A549 (cell line): ENCODE measurements around the gene SUGP2. TPM values are rescaled to one million over a fixed set of nuclear protein-coding genes. Genes with fewer than 3 reads are reported as not detected.

Experiments
- ATAC-seq, 2 experiments: fragments of 200-7000 bp in 1 of 2; fragments of >200 bp in 1 of 2; cut with Nextera tagmentation in 1 of 2; cut with Tn5 transposase in 1 of 2; 3 replicates each; pipeline versions ENCODE4 v1.8.0 to v1.9.1; 2018 to 2020; ENCODE audit warnings: mild to moderate bottlenecking in 1 of 2, moderate library complexity in 1 of 2
- CTCF ChIA-PET: fragments of 300-600 bp; sonication (Branson Sonifier 250); formaldehyde crosslinking; extraction: SDS; loops from one replicate; lab custom pipeline; 2021; ENCODE audit warnings: antibody characterized with exemption, inconsistent platforms; lab: Yijun Ruan, JAX
- POLR2A ChIA-PET: fragments of 350-600 bp; formaldehyde crosslinking; extraction: SDS; loops from one replicate; lab custom pipeline; 2021; ENCODE audit warnings: antibody characterized with exemption, inconsistent platforms; lab: Yijun Ruan, JAX
- DNase-seq, 2 experiments: peaks; one replicate each; pipeline versions ENCODE4 v3.0.0 to v3.0.0-alpha.2; 2011 to 2016; ENCODE audit warnings: low read depth in 1 of 2, low spot score in 1 of 2
- FAIRE-seq: peaks from 2 replicates; lab custom pipeline; 2011; peaks lifted over from hg19 to GRCh38; lab: Jason Lieb, UNC
- H3K27ac ChIP-seq, 2 experiments: fragments of >200 bp; sonication (Bioruptor Twin); formaldehyde crosslinking; 3 replicates each; pipeline ENCODE4 v1.5.1; 2016 to 2017
- H3K4me1 ChIP-seq: fragments of >200 bp; sonication (Bioruptor Twin); formaldehyde crosslinking; 3 replicates; pipeline ENCODE4 v1.6.1; 2016
- H3K4me2 ChIP-seq: fragments of >200 bp; sonication (Bioruptor Twin); formaldehyde crosslinking; 3 replicates; pipeline ENCODE4 v1.6.1; 2016
- H3K4me3 ChIP-seq: fragments of >200 bp; sonication (Bioruptor Twin); formaldehyde crosslinking; 3 replicates; pipeline ENCODE4 v1.5.1; 2016
- H3K9me3 ChIP-seq: fragments of >200 bp; sonication (Bioruptor Twin); formaldehyde crosslinking; 3 replicates; pipeline ENCODE4 v1.6.1; 2016
- BHLHE40 ChIP-seq: IDR thresholded peaks from 2 replicates; pipeline ENCODE4 v1.6.1; 2012; ENCODE audit warnings: low read depth, low read length, inconsistent platforms
- CBX2 ChIP-seq: fragments of 200-600 bp; sonication (generic); IDR thresholded peaks from 2 replicates; pipeline ENCODE4 v1.6.1; 2016; ENCODE audit warnings: low read depth, mild to moderate bottlenecking, borderline replicate concordance
- CBX8 ChIP-seq: fragments of 200-600 bp; sonication (generic); IDR thresholded peaks from 2 replicates; pipeline ENCODE4 v1.6.1; 2016
- CEBPB ChIP-seq, 2 experiments: fragments of >200 bp in 1 of 2; sonication (Bioruptor Twin) in 1 of 2; formaldehyde crosslinking in 1 of 2; IDR thresholded peaks; 2 replicates each; pipeline ENCODE4 v1.6.1; 2012 to 2016
- CHD2 ChIP-seq: fragments of 150-350 bp; IDR thresholded peaks from 2 replicates; pipeline ENCODE4 v1.6.1; 2014; ENCODE audit warnings: low read length; ENCODE audit not compliant: partially characterized antibody
- CHD4 ChIP-seq: fragments of 200-600 bp; sonication (generic); IDR thresholded peaks from 2 replicates; pipeline ENCODE4 v1.6.1; 2016; ENCODE audit warnings: antibody characterized with exemption, mild to moderate bottlenecking, borderline replicate concordance
- EHF ChIP-seq: fragments of 250-450 bp; sonication (Bioruptor Pico); IDR thresholded peaks from 2 replicates; pipeline ENCODE4 v1.5.0; 2020; ENCODE audit warnings: mild to moderate bottlenecking
- FOSB ChIP-seq: fragments of 250-450 bp; sonication (Bioruptor Pico); IDR thresholded peaks from 2 replicates; pipeline ENCODE4 v1.5.0; 2020; ENCODE audit warnings: mild to moderate bottlenecking, moderate library complexity
- FOSL2 ChIP-seq, 2 experiments: fragments of 450-650 bp in 1 of 2; fragments of >200 bp in 1 of 2; sonication (Bioruptor Twin) in 1 of 2; formaldehyde crosslinking; IDR thresholded peaks; 2 replicates each; pipeline versions ENCODE4 v1.5.0 to v1.6.1; 2016 to 2020; ENCODE audit warnings: mild to moderate bottlenecking in 1 of 2, moderate library complexity in 1 of 2
- GATA3 ChIP-seq: IDR thresholded peaks from 2 replicates; pipeline ENCODE4 v1.6.1; 2012; ENCODE audit warnings: borderline replicate concordance
- HEYL ChIP-seq: fragments of 250-450 bp; sonication (Bioruptor Pico); IDR thresholded peaks from 2 replicates; pipeline ENCODE4 v1.8.0; 2021; ENCODE audit warnings: mild to moderate bottlenecking, moderate library complexity
- HOXB13 ChIP-seq: fragments of 250-450 bp; sonication (Bioruptor Pico); IDR thresholded peaks from 2 replicates; pipeline ENCODE4 v1.5.0; 2020; ENCODE audit warnings: low read depth, mild to moderate bottlenecking, moderate library complexity
- HOXB5 ChIP-seq: fragments of 250-450 bp; sonication (Bioruptor Pico); IDR thresholded peaks from 2 replicates; pipeline ENCODE4 v1.5.0; 2020; ENCODE audit warnings: mild to moderate bottlenecking, moderate library complexity
- JUN ChIP-seq, 2 experiments: fragments of >200 bp; sonication (Bioruptor Twin); formaldehyde crosslinking; IDR thresholded peaks; 2 replicates in 1 of 2; 3 replicates in 1 of 2; pipeline ENCODE4 v1.6.1; 2016 to 2017
- MAFK ChIP-seq: fragments of 450-650 bp; IDR thresholded peaks from 2 replicates; pipeline ENCODE4 v1.6.1; 2014; ENCODE audit not compliant: partially characterized antibody
- MAZ ChIP-seq: fragments of 150-350 bp; IDR thresholded peaks from 2 replicates; pipeline ENCODE4 v1.6.1; 2014; ENCODE audit warnings: antibody characterized with exemption, low read depth, low read length, borderline replicate concordance
- NPAS2 ChIP-seq: fragments of 250-450 bp; sonication (Bioruptor Pico); IDR thresholded peaks from 2 replicates; pipeline ENCODE4 v1.8.0; 2022; ENCODE audit warnings: mild to moderate bottlenecking, moderate library complexity, borderline replicate concordance
- NR3C1 ChIP-seq: fragments of >200 bp; sonication (Bioruptor Twin); formaldehyde crosslinking; IDR thresholded peaks from 3 replicates; pipeline ENCODE4 v1.6.1; 2017
- RARB ChIP-seq: fragments of 250-450 bp; sonication (Bioruptor Pico); IDR thresholded peaks from 2 replicates; pipeline ENCODE4 v1.8.0; 2021; ENCODE audit warnings: mild to moderate bottlenecking, moderate library complexity
- RCOR1 ChIP-seq: fragments of 150-350 bp; IDR thresholded peaks from 2 replicates; pipeline ENCODE4 v1.6.1; 2014; ENCODE audit warnings: antibody characterized with exemption, low read length, low read depth
- RFX5 ChIP-seq: fragments of 450-650 bp; IDR thresholded peaks from 2 replicates; pipeline ENCODE4 v1.7.1; 2014; ENCODE audit warnings: antibody characterized with exemption, mild to moderate bottlenecking, moderate library complexity
- SMC3 ChIP-seq: fragments of >200 bp; sonication (Bioruptor Twin); formaldehyde crosslinking; IDR thresholded peaks from 3 replicates; pipeline ENCODE4 v1.6.1; 2018; ENCODE audit warnings: inconsistent platforms
- TFCP2L1 ChIP-seq: fragments of 250-450 bp; sonication (Bioruptor Pico); IDR thresholded peaks from 2 replicates; pipeline ENCODE4 v1.5.0; 2021; ENCODE audit warnings: mild to moderate bottlenecking
- TP53 ChIP-seq: fragments of 250-450 bp; sonication (Bioruptor Pico); IDR thresholded peaks from 2 replicates; pipeline ENCODE4 v1.5.0; 2021; ENCODE audit warnings: mild to moderate bottlenecking, moderate library complexity
- ZFP36 ChIP-seq: fragments of 450-650 bp; IDR thresholded peaks from 2 replicates; pipeline ENCODE4 v1.6.1; 2014; ENCODE audit warnings: borderline replicate concordance; ENCODE audit not compliant: partially characterized antibody
- ZNF302 ChIP-seq: fragments of 250-450 bp; sonication (Bioruptor Pico); IDR thresholded peaks from 2 replicates; pipeline ENCODE4 v1.9.0; 2021; ENCODE audit warnings: inconsistent platforms, mild to moderate bottlenecking, moderate library complexity
- WGBS: methylation state at CpG from one replicate; pipeline ENCODE4 v1.1.6; 2017; ENCODE audit errors: missing lambda C conversion rate; 5-methylcytosine and 5-hydroxymethylcytosine counted together
- polyA plus RNA-seq, 4 experiments: library from polyadenylated mRNA; depleted of rRNA in 3 of 4; stranded (reverse); fragments of >200 nt; fragmentation: RNase III in 1 of 4; extraction: RNeasy Plus Mini Kit Qiagen cat#74134 plus additional on column Dnase treatment in 1 of 4; gene quantifications; 2 replicates in 3 of 4; 3 replicates in 1 of 4; pipeline ENCODE4 v1.2.3, GENCODE V29; 2011 to 2017
- TF ChIP-seq, protein P1 (sequence below): fragments of >200 bp; sonication (Bioruptor Twin); formaldehyde crosslinking; IDR thresholded peaks from 3 replicates; pipeline ENCODE4 v1.5.1; 2016
- TF ChIP-seq, protein P2 (sequence below): IDR thresholded peaks from 2 replicates; pipeline ENCODE4 v1.6.1; 2012

SUGP2 gene
- polyA plus RNA-seq, 2 of the 4 experiments (the other 2 are of a cell fraction): 42.4 to 43.9 TPM

DNA sequence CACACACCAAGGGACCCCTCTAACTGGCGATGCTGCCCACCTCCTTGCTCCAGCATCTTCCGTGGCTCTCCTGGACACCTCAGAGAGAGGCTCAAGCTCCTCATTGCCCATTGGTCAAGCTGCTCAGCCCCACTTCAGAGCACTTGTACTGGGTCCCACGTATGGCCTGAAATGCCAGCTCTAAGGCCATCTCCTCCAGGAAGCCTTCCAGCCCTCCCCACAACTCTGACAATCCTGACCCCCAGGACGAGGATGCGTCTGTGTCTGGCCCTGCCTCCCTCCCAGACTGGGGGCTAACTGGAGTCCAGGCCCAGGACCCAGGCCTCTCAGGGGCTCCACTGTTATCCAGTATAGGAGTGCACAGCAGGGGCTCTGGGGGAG, 84.4 kb downstream of the SUGP2 start:
- POLR2A ChIA-PET: interaction anchor here (0.9 kb wide), 1 partner anchor 156 kb away, joined by 3 read pairs; no protein-coding TSS in a partner anchor
- FAIRE-seq (no peak), DNase-seq (no peak), ATAC-seq (no peak)
- H3K4me2 ChIP-seq: no peak overlapping the region
- no peaks in the 10 kb centered on the region for H3K9me3 ChIP-seq
- WGBS: 86% methylated on average over 3 of the region's 5 CpGs
- TF ChIP-seq CBX2 (no peak), NPAS2 (CRISPR knock-in tag) (no peak), RARB (CRISPR knock-in tag) (no peak), ZNF302 (no peak), BHLHE40 (no peak), TP53 (CRISPR knock-in tag) (no peak), HEYL (CRISPR knock-in tag) (no peak), MAFK (no peak), CEBPB (IDR thresholded peaks at IDR 0.05) (no peak), EHF (CRISPR knock-in tag) (no peak), CHD4 (no peak), HOXB13 (CRISPR knock-in tag) (no peak), SMC3 (no peak), FOSB (CRISPR knock-in tag) (no peak), CBX8 (no peak), GATA3 (no peak), CHD2 (no peak), RFX5 (no peak)
- no peak overlapping the region for H3K4me3 ChIP-seq
- CTCF ChIA-PET: interaction anchor here (1.8 to 5.1 kb wide), 2 partner anchors 38 to 46 kb away, joined by 4 to 26 read pairs; no protein-coding TSS in a partner anchor
- 0 out of 3 replicates have a peak, but pooled peaks cover 2% of the 10 kb centered on the region for H3K4me1 ChIP-seq
- no peak overlapping the region for H3K27ac ChIP-seq

DNA sequence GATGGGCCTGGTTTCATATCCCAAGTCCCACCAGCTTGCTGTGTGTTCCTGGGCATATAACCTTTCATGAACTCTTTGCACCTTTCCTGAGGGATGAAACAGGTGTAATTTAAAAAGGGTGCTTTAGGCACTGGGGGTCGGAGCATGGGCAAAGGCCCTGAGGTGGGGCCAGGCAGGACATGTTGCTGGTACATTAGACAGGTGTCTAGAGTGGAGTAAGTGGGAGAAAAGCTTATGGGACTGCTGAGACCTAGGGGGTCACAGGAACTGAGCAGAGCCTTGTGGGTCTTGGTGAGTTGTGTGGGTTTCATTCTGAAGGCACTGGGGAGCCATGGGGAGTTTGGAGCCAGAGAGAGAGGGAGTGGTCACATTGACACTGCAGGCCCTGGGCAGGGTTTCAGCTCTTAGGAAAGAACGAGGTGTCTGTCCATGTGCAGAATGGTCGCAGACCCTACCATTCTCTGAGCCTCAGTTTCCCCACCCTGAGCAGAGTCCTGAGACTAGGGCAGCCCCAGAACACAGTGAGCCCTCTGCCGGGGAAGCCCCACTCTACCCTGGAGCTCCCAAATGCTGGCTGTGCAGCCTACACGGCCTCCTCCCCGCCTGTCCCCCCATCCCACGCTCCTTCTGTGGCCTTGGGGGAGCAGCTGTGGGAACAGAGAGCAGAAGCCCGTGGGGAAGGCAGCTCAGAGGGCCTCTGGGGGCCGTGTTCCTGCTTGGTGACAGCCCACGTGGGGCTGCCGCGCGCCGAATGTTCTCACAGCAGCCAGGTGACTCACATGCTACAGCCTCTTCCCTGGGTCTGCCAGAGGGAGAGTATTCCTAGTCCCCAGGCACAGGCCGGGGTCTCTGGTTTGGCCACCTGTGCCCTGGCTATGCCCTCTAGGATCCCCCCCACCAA, 85.0 kb downstream of the SUGP2 start:
- DNase-seq: no peak
- WGBS: 72% methylated on average over 6 of the region's 15 CpGs
- ChIA-PET CTCF (interaction anchor here (0.8 to 5.1 kb wide), 2 partner anchors 12 to 39 kb away, joined by 5 to 26 read pairs; no protein-coding TSS in a partner anchor), POLR2A (interaction anchor here (0.9 kb wide), 1 partner anchor 157 kb away, joined by 3 read pairs; no protein-coding TSS in a partner anchor)
- H3K4me2 ChIP-seq: no peak overlapping the region
- 0 out of 3 replicates have a peak, but pooled peaks cover 2% of the 10 kb centered on the region for H3K4me1 ChIP-seq
- TF ChIP-seq BHLHE40: no peak
- TF ChIP-seq HOXB5 (CRISPR knock-in tag): no peak
- no peak for TF ChIP-seq TFCP2L1 (CRISPR knock-in tag)
- TF ChIP-seq JUN (IDR thresholded peaks at IDR 0.05): no peak
- no peak for TF ChIP-seq NR3C1
- no peak for TF ChIP-seq FOSB (CRISPR knock-in tag)
- no peak for TF ChIP-seq FOSL2 (IDR thresholded peaks at IDR 0.05)
- no peak for TF ChIP-seq FOSL2 (CRISPR knock-in tag; IDR thresholded peaks at IDR 0.05)
- TF ChIP-seq RCOR1: no peak
- TF ChIP-seq, protein P1, sequence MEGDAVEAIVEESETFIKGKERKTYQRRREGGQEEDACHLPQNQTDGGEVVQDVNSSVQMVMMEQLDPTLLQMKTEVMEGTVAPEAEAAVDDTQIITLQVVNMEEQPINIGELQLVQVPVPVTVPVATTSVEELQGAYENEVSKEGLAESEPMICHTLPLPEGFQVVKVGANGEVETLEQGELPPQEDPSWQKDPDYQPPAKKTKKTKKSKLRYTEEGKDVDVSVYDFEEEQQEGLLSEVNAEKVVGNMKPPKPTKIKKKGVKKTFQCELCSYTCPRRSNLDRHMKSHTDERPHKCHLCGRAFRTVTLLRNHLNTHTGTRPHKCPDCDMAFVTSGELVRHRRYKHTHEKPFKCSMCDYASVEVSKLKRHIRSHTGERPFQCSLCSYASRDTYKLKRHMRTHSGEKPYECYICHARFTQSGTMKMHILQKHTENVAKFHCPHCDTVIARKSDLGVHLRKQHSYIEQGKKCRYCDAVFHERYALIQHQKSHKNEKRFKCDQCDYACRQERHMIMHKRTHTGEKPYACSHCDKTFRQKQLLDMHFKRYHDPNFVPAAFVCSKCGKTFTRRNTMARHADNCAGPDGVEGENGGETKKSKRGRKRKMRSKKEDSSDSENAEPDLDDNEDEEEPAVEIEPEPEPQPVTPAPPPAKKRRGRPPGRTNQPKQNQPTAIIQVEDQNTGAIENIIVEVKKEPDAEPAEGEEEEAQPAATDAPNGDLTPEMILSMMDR: no peak
- no peak for TF ChIP-seq ZNF302
- TF ChIP-seq MAZ: no peak
- TF ChIP-seq CBX2: no peak
- no peak for TF ChIP-seq CBX8
- no peak for TF ChIP-seq MAFK
- TF ChIP-seq ZFP36: no peak
- TF ChIP-seq, protein P2, sequence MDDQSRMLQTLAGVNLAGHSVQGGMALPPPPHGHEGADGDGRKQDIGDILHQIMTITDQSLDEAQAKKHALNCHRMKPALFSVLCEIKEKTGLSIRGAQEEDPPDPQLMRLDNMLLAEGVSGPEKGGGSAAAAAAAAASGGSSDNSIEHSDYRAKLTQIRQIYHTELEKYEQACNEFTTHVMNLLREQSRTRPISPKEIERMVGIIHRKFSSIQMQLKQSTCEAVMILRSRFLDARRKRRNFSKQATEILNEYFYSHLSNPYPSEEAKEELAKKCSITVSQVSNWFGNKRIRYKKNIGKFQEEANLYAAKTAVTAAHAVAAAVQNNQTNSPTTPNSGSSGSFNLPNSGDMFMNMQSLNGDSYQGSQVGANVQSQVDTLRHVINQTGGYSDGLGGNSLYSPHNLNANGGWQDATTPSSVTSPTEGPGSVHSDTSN: no peak
- no peak overlapping the region for H3K4me3 ChIP-seq
- H3K27ac ChIP-seq: no peak overlapping the region
- no peak; a peak in 1 of 6 replicates for ATAC-seq
- no peaks in the 10 kb centered on the region for H3K9me3 ChIP-seq
- no peak for FAIRE-seq
